ENCODE results near the gene C3orf80. TPM values are rescaled to one million over a fixed set of nuclear protein-coding genes. Genes with fewer than 3 reads are reported as not detected.

C3orf80 gene
- total and polyA plus RNA-seq, 10 of the 15 experiments (the other 5 are each of a cell fraction or from before 2014, with no cell fraction given), result 0.02 to 0.04 TPM; not detected in 8

DNA sequence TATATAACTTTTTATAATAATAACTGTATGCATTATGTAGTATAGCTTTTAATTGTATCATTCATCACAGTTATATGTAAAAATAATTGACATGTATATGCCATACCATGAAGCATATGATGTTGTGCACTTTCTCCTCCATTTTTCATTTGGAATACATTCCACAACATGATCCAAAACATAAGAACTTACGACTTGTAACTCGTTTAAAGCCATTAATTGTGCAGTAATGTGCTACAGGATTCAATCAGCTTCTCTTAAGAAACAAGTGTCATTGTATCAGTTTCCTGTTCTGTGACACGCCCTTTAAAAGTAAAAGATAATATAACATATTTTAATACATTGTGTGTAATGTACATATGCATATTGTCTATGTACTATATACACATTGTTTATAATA is 2.2 kb downstream of the C3orf80 start:
- no peak for ATAC-seq
- FAIRE-seq, result no peak

More for the DNA sequence above, 2.2 kb downstream of the C3orf80 start:
- no peak overlapping the region for H3K9ac ChIP-seq (ENCODE audit: control insufficient read depth, insufficient read depth, low read length)
- H3K36me3 ChIP-seq (ENCODE audit: control insufficient read depth in 2 of 2, insufficient read depth in 2 of 2, low read length in 1 of 2), result no peaks in the 10 kb centered on the region
- H2AFZ ChIP-seq (ENCODE audit: control insufficient read depth, low read depth, low read length), result no peak overlapping the region
- no peaks in the 10 kb centered on the region for H3K79me2 ChIP-seq (ENCODE audit: control insufficient read depth, insufficient read depth, low read length)
- ChIA-PET CTCF (interaction anchor here (0.6 to 1.7 kb wide), 2 partner anchors 342 to 796 kb away, joined by 3 read pairs; no protein-coding TSS in a partner anchor), POLR2A (no interaction called here), RAD21 (ENCODE audit: unreplicated experiment) (no interaction called here), SMC1A (ENCODE audit: uncharacterized antibody, unreplicated experiment) (interaction anchor here (0.8 kb wide), 1 partner anchor 14 kb away, joined by 3 read pairs; no protein-coding TSS in a partner anchor)
- H4K20me1 ChIP-seq (ENCODE audit: control insufficient read depth, insufficient read depth), result no peaks in the 10 kb centered on the region
- no peak for DNase-seq (ENCODE audit: low read depth, low spot score)
- no peaks in the 10 kb centered on the region for H3K9me3 ChIP-seq (replicated peaks; ENCODE audit: control insufficient read depth, insufficient read depth, low read length)
- TF ChIP-seq, protein P1, sequence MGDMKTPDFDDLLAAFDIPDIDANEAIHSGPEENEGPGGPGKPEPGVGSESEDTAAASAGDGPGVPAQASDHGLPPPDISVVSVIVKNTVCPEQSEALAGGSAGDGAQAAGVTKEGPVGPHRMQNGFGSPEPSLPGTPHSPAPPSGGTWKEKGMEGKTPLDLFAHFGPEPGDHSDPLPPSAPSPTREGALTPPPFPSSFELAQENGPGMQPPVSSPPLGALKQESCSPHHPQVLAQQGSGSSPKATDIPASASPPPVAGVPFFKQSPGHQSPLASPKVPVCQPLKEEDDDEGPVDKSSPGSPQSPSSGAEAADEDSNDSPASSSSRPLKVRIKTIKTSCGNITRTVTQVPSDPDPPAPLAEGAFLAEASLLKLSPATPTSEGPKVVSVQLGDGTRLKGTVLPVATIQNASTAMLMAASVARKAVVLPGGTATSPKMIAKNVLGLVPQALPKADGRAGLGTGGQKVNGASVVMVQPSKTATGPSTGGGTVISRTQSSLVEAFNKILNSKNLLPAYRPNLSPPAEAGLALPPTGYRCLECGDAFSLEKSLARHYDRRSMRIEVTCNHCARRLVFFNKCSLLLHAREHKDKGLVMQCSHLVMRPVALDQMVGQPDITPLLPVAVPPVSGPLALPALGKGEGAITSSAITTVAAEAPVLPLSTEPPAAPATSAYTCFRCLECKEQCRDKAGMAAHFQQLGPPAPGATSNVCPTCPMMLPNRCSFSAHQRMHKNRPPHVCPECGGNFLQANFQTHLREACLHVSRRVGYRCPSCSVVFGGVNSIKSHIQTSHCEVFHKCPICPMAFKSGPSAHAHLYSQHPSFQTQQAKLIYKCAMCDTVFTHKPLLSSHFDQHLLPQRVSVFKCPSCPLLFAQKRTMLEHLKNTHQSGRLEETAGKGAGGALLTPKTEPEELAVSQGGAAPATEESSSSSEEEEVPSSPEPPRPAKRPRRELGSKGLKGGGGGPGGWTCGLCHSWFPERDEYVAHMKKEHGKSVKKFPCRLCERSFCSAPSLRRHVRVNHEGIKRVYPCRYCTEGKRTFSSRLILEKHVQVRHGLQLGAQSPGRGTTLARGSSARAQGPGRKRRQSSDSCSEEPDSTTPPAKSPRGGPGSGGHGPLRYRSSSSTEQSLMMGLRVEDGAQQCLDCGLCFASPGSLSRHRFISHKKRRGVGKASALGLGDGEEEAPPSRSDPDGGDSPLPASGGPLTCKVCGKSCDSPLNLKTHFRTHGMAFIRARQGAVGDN (IDR thresholded peaks at IDR 0.05), result no peak
- TF ChIP-seq, protein P2, sequence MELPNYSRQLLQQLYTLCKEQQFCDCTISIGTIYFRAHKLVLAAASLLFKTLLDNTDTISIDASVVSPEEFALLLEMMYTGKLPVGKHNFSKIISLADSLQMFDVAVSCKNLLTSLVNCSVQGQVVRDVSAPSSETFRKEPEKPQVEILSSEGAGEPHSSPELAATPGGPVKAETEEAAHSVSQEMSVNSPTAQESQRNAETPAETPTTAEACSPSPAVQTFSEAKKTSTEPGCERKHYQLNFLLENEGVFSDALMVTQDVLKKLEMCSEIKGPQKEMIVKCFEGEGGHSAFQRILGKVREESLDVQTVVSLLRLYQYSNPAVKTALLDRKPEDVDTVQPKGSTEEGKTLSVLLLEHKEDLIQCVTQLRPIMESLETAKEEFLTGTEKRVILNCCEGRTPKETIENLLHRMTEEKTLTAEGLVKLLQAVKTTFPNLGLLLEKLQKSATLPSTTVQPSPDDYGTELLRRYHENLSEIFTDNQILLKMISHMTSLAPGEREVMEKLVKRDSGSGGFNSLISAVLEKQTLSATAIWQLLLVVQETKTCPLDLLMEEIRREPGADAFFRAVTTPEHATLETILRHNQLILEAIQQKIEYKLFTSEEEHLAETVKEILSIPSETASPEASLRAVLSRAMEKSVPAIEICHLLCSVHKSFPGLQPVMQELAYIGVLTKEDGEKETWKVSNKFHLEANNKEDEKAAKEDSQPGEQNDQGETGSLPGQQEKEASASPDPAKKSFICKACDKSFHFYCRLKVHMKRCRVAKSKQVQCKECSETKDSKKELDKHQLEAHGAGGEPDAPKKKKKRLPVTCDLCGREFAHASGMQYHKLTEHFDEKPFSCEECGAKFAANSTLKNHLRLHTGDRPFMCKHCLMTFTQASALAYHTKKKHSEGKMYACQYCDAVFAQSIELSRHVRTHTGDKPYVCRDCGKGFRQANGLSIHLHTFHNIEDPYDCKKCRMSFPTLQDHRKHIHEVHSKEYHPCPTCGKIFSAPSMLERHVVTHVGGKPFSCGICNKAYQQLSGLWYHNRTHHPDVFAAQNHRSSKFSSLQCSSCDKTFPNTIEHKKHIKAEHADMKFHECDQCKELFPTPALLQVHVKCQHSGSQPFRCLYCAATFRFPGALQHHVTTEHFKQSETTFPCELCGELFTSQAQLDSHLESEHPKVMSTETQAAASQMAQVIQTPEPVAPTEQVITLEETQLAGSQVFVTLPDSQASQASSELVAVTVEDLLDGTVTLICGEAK (IDR thresholded peaks at IDR 0.05; ENCODE audit: borderline replicate concordance), result no peak
- no peak for TF ChIP-seq BACH1 (IDR thresholded peaks at IDR 0.05; ENCODE audit: borderline replicate concordance)
- no peak for TF ChIP-seq EED (IDR thresholded peaks at IDR 0.05; ENCODE audit: low read depth)
- no peak for TF ChIP-seq RAD21 (IDR thresholded peaks at IDR 0.05; ENCODE audit: insufficient read depth, low read depth, low read length)
- no peak for TF ChIP-seq FOS (IDR thresholded peaks at IDR 0.05; ENCODE audit: borderline replicate concordance, extremely low read depth, insufficient read length)
- BruUV-seq (replicated peaks), result no TSS peak
- no peak overlapping the region for H3K27ac ChIP-seq (ENCODE audit: control insufficient read depth, insufficient read depth)
- no peak overlapping the region for H3K4me2 ChIP-seq (ENCODE audit: control insufficient read depth, insufficient read depth)
- H3K27me3 ChIP-seq (replicated peaks in 1 of 2; ENCODE audit: control insufficient read depth in 2 of 2, insufficient read depth in 2 of 2, low read length in 1 of 2), result peaks cover 7 to 20% of the 10 kb centered on the region in 2 experiments
- peaks cover 7% of the 10 kb centered on the region; the same call in 1 of the 2 replicates for H3K4me1 ChIP-seq (ENCODE audit: control insufficient read depth, insufficient read depth, low read length)
- in situ Hi-C loops (cut with MboI) (no loop called here), intact Hi-C loops (cut with micrococcal nuclease; ENCODE audit: unreplicated experiment) (loop anchor here (10.0 kb wide), 1 partner anchor 343 kb away; no protein-coding TSS in a partner anchor)
- no peak overlapping the region for H3K4me3 ChIP-seq
- WGBS (ENCODE audit: insufficient coverage, insufficient replicate concordance, low lambda C conversion rate, missing lambda C conversion rate), result 0% methylated on average over 3 of the region's 3 CpGs

Measured in GM12878 (cell line).